Lower leg skin (tissue), 3 donors: Measurements from ENCODE around the gene PRF1.

ENCODE experiments used
- CTCF ChIP-seq, 3 donors: fragments of 450-650 bp; IDR thresholded peaks; one replicate each; pipeline ENCODE4 v1.5.1; 2016; ENCODE audit warnings: antibody characterized with exemption in 3 of 3, mild to moderate bottlenecking in 3 of 3, moderate library complexity in 2 of 3
- POLR2A ChIP-seq, 2 donors: fragments of 450-650 bp; IDR thresholded peaks; one replicate each; pipeline ENCODE4 v1.6.1; 2016 to 2017; ENCODE audit warnings: antibody characterized with exemption in 2 of 2, mild to moderate bottlenecking in 1 of 2, moderate library complexity in 1 of 2

GRCh38 chr10:70626056-70626455, 23.5 kb upstream of the PRF1 start:
- TF ChIP-seq POLR2A (IDR thresholded peaks at IDR 0.05) (no peak), CTCF (IDR thresholded peaks at IDR 0.05) (no peak)
